Activated T-cell treated with anti-CD3 and anti-CD28 coated beads, Interleukin-2, amount 50 U/mL, for 24 hours (primary cell): ENCODE measurements around the gene MACROD2.

Experiments used
- DNase-seq: peaks from one replicate; pipeline ENCODE4 v3.0.0-alpha.2; 2020
- H3K27ac Mint-ChIP-seq: 2 replicates; pipeline ENCODE4 v1.8.0; 2020; ENCODE audit warnings: mild to moderate bottlenecking, mixed read lengths
- H3K27me3 Mint-ChIP-seq: 2 replicates; pipeline ENCODE4 v1.8.0; 2020; ENCODE audit warnings: mixed read lengths
- H3K36me3 Mint-ChIP-seq: 2 replicates; pipeline ENCODE4 v1.8.0; 2020; ENCODE audit warnings: low read depth, mixed read lengths
- H3K4me1 Mint-ChIP-seq: 2 replicates; pipeline ENCODE4 v1.8.0; 2020; ENCODE audit warnings: low read depth, mixed read lengths
- H3K4me3 Mint-ChIP-seq: 2 replicates; pipeline ENCODE4 v1.8.0; 2020; ENCODE audit warnings: mild to moderate bottlenecking, moderate library complexity, mixed read lengths
- H3K9me3 Mint-ChIP-seq: 2 replicates; pipeline ENCODE4 v1.8.0; 2020; ENCODE audit warnings: mixed read lengths

The MACROD2 gene

GRCh38 chr20:15857173-15857784 lies 1862.0 kb downstream of the MACROD2 start:
- Mint-ChIP-seq H3K27ac (no peak overlapping the region), H3K4me1 (no peaks in the 10 kb centered on the region)
- no peak for DNase-seq

GRCh38 chr20:15859061-15859460 lies 1863.7 kb downstream of the MACROD2 start:
- H3K27ac Mint-ChIP-seq = no peak overlapping the region
- H3K4me3 Mint-ChIP-seq = no peak overlapping the region
- no peaks in the 10 kb centered on the region for H3K27me3 Mint-ChIP-seq
- no peaks in the 10 kb centered on the region for H3K36me3 Mint-ChIP-seq
- H3K4me1 Mint-ChIP-seq = no peaks in the 10 kb centered on the region
- no peak for DNase-seq
- no peaks in the 10 kb centered on the region for H3K9me3 Mint-ChIP-seq

More at GRCh38 chr20:15857173-15857784, 1862.0 kb downstream of the MACROD2 start:
- Mint-ChIP-seq H3K27me3 (no peaks in the 10 kb centered on the region), H3K9me3 (no peaks in the 10 kb centered on the region), H3K4me3 (no peak overlapping the region), H3K36me3 (no peaks in the 10 kb centered on the region)

GRCh38 chr20:15860850-15861249 lies 1865.5 kb downstream of the MACROD2 start:
- Mint-ChIP-seq H3K4me1 (no peaks in the 10 kb centered on the region), H3K27me3 (no peaks in the 10 kb centered on the region), H3K36me3 (no peaks in the 10 kb centered on the region), H3K27ac (no peak overlapping the region), H3K9me3 (no peaks in the 10 kb centered on the region), H3K4me3 (no peak overlapping the region)
- no peak for DNase-seq

GRCh38 chr20:15862178-15862577 lies 1866.9 kb downstream of the MACROD2 start:
- H3K27me3 Mint-ChIP-seq = no peaks in the 10 kb centered on the region
- no peaks in the 10 kb centered on the region for H3K4me1 Mint-ChIP-seq
- H3K4me3 Mint-ChIP-seq = no peak overlapping the region
- no peak for DNase-seq
- no peaks in the 10 kb centered on the region for H3K36me3 Mint-ChIP-seq
- no peak overlapping the region for H3K27ac Mint-ChIP-seq
- H3K9me3 Mint-ChIP-seq = no peaks in the 10 kb centered on the region

GRCh38 chr20:15863735-15864134 lies 1868.4 kb downstream of the MACROD2 start:
- H3K27me3 Mint-ChIP-seq = no peaks in the 10 kb centered on the region
- no peak overlapping the region for H3K4me3 Mint-ChIP-seq
- no peaks in the 10 kb centered on the region for H3K36me3 Mint-ChIP-seq
- H3K27ac Mint-ChIP-seq = no peak overlapping the region
- no peaks in the 10 kb centered on the region for H3K4me1 Mint-ChIP-seq
- no peak for DNase-seq
- no peaks in the 10 kb centered on the region for H3K9me3 Mint-ChIP-seq

- no peak overlapping the region for H3K27ac Mint-ChIP-seq
- no peaks in the 10 kb centered on the region for H3K9me3 Mint-ChIP-seq
- H3K4me1 Mint-ChIP-seq = no peaks in the 10 kb centered on the region
Measured at GRCh38 chr20:15865553-15865952, 1870.2 kb downstream of the MACROD2 start.

GRCh38 chr20:15866916-15867730 lies 1871.8 kb downstream of the MACROD2 start:
- no peak overlapping the region for H3K4me3 Mint-ChIP-seq
- H3K27ac Mint-ChIP-seq = no peak overlapping the region
- peaks cover 4% of the 10 kb centered on the region for H3K9me3 Mint-ChIP-seq
- H3K36me3 Mint-ChIP-seq = no peaks in the 10 kb centered on the region
- no peaks in the 10 kb centered on the region for H3K27me3 Mint-ChIP-seq
- DNase-seq = no peak
- no peaks in the 10 kb centered on the region for H3K4me1 Mint-ChIP-seq

More at GRCh38 chr20:15865553-15865952, 1870.2 kb downstream of the MACROD2 start:
- Mint-ChIP-seq H3K27me3 (no peaks in the 10 kb centered on the region), H3K36me3 (no peaks in the 10 kb centered on the region), H3K4me3 (no peak overlapping the region)
- DNase-seq = no peak

- H3K36me3 Mint-ChIP-seq = no peaks in the 10 kb centered on the region
- DNase-seq = no peak
- H3K27me3 Mint-ChIP-seq = no peaks in the 10 kb centered on the region
- no peak overlapping the region for H3K4me3 Mint-ChIP-seq
- H3K27ac Mint-ChIP-seq = no peak overlapping the region
- peaks cover 4% of the 10 kb centered on the region for H3K9me3 Mint-ChIP-seq
- H3K4me1 Mint-ChIP-seq = no peaks in the 10 kb centered on the region
Measured at GRCh38 chr20:15867899-15868298, 1872.6 kb downstream of the MACROD2 start.

GRCh38 chr20:15875446-15875845 lies 1880.1 kb downstream of the MACROD2 start:
- Mint-ChIP-seq H3K27me3 (no peaks in the 10 kb centered on the region), H3K4me1 (no peaks in the 10 kb centered on the region), H3K4me3 (no peak overlapping the region), H3K9me3 (peaks cover 10% of the 10 kb centered on the region), H3K27ac (no peak overlapping the region), H3K36me3 (no peaks in the 10 kb centered on the region)
- DNase-seq = no peak

GRCh38 chr20:15882553-15882952 lies 1887.2 kb downstream of the MACROD2 start:
- no peak overlapping the region for H3K27ac Mint-ChIP-seq
- no peaks in the 10 kb centered on the region for H3K4me1 Mint-ChIP-seq
- H3K9me3 Mint-ChIP-seq = peaks cover 8% of the 10 kb centered on the region
- H3K36me3 Mint-ChIP-seq = no peaks in the 10 kb centered on the region
- H3K27me3 Mint-ChIP-seq = no peaks in the 10 kb centered on the region
- no peak for DNase-seq
- no peak overlapping the region for H3K4me3 Mint-ChIP-seq

GRCh38 chr20:15886250-15886649 lies 1890.9 kb downstream of the MACROD2 start:
- no peaks in the 10 kb centered on the region for H3K27me3 Mint-ChIP-seq
- no peak overlapping the region for H3K4me3 Mint-ChIP-seq
- H3K9me3 Mint-ChIP-seq = peaks cover 13% of the 10 kb centered on the region
- no peaks in the 10 kb centered on the region for H3K4me1 Mint-ChIP-seq
- H3K27ac Mint-ChIP-seq = no peak overlapping the region
- DNase-seq = no peak
- no peaks in the 10 kb centered on the region for H3K36me3 Mint-ChIP-seq

GRCh38 chr20:15887387-15887786 lies 1892.1 kb downstream of the MACROD2 start:
- H3K27me3 Mint-ChIP-seq = no peaks in the 10 kb centered on the region
- DNase-seq = no peak
- H3K9me3 Mint-ChIP-seq = peaks cover 13% of the 10 kb centered on the region
- H3K27ac Mint-ChIP-seq = no peak overlapping the region
- no peak overlapping the region for H3K4me3 Mint-ChIP-seq
- H3K4me1 Mint-ChIP-seq = no peaks in the 10 kb centered on the region
- H3K36me3 Mint-ChIP-seq = no peaks in the 10 kb centered on the region

GRCh38 chr20:15889061-15889460 lies 1893.7 kb downstream of the MACROD2 start:
- H3K4me1 Mint-ChIP-seq = no peaks in the 10 kb centered on the region
- H3K27me3 Mint-ChIP-seq = no peaks in the 10 kb centered on the region
- no peak overlapping the region for H3K4me3 Mint-ChIP-seq
- H3K27ac Mint-ChIP-seq = no peak overlapping the region
- no peaks in the 10 kb centered on the region for H3K36me3 Mint-ChIP-seq
- peaks cover 13% of the 10 kb centered on the region for H3K9me3 Mint-ChIP-seq
- no peak for DNase-seq

- Mint-ChIP-seq H3K4me3 (no peak overlapping the region), H3K36me3 (no peaks in the 10 kb centered on the region), H3K27ac (no peak overlapping the region), H3K4me1 (no peaks in the 10 kb centered on the region), H3K9me3 (peaks cover 13% of the 10 kb centered on the region), H3K27me3 (no peaks in the 10 kb centered on the region)
- DNase-seq = no peak
Measured at GRCh38 chr20:15889514-15890256, 1894.4 kb downstream of the MACROD2 start.
